Measurements from ENCODE around the gene RAB29. TPM values are rescaled to one million over a fixed set of nuclear protein-coding genes. Genes with fewer than 3 reads are reported as not detected.

RAB29 gene
- total and polyA plus RNA-seq, 9 of the 15 experiments (the other 6 are each of a cell fraction or from before 2014, with no cell fraction given): 6.3 to 17.6 (median 8.0) TPM

GRCh38 chr1:205749234-205750137 lies 25.8 kb downstream of the RAB29 start (continued):
- peak; percentile 96 for TF ChIP-seq THAP12 (CRISPR knock-in tag; IDR thresholded peaks at IDR 0.05)
- no peak for TF ChIP-seq RFX5 (IDR thresholded peaks at IDR 0.05; ENCODE audit: low read depth, low read length)
- TF ChIP-seq, protein P1, sequence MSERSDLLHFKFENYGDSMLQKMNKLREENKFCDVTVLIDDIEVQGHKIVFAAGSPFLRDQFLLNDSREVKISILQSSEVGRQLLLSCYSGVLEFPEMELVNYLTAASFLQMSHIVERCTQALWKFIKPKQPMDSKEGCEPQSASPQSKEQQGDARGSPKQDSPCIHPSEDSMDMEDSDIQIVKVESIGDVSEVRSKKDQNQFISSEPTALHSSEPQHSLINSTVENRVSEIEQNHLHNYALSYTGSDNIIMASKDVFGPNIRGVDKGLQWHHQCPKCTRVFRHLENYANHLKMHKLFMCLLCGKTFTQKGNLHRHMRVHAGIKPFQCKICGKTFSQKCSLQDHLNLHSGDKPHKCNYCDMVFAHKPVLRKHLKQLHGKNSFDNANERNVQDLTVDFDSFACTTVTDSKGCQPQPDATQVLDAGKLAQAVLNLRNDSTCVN (CRISPR knock-in tag; IDR thresholded peaks at IDR 0.05): peak; percentile 83
- TF ChIP-seq HIVEP1 (CRISPR knock-in tag; IDR thresholded peaks at IDR 0.05): no peak
- no peak for TF ChIP-seq ATF7 (IDR thresholded peaks at IDR 0.05)
- TF ChIP-seq, protein P2, sequence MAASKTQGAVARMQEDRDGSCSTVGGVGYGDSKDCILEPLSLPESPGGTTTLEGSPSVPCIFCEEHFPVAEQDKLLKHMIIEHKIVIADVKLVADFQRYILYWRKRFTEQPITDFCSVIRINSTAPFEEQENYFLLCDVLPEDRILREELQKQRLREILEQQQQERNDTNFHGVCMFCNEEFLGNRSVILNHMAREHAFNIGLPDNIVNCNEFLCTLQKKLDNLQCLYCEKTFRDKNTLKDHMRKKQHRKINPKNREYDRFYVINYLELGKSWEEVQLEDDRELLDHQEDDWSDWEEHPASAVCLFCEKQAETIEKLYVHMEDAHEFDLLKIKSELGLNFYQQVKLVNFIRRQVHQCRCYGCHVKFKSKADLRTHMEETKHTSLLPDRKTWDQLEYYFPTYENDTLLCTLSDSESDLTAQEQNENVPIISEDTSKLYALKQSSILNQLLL (CRISPR knock-in tag; IDR thresholded peaks at IDR 0.05; ENCODE audit: borderline replicate concordance): no peak
- TF ChIP-seq ARID1B (IDR thresholded peaks at IDR 0.05): peak; percentile 53; the same call in 1 of the 2 replicates
- TF ChIP-seq CBX5 (IDR thresholded peaks at IDR 0.05; ENCODE audit: borderline replicate concordance, low read depth): no peak; the same call in 1 of the 2 replicates
- peak; percentile 67; the same call in 1 of the 2 replicates for TF ChIP-seq SMARCE1 (IDR thresholded peaks at IDR 0.05)
- no peak for TF ChIP-seq RBM34 (IDR thresholded peaks at IDR 0.05; ENCODE audit: borderline replicate concordance, insufficient read depth, low read length)
- TF ChIP-seq, protein P3, sequence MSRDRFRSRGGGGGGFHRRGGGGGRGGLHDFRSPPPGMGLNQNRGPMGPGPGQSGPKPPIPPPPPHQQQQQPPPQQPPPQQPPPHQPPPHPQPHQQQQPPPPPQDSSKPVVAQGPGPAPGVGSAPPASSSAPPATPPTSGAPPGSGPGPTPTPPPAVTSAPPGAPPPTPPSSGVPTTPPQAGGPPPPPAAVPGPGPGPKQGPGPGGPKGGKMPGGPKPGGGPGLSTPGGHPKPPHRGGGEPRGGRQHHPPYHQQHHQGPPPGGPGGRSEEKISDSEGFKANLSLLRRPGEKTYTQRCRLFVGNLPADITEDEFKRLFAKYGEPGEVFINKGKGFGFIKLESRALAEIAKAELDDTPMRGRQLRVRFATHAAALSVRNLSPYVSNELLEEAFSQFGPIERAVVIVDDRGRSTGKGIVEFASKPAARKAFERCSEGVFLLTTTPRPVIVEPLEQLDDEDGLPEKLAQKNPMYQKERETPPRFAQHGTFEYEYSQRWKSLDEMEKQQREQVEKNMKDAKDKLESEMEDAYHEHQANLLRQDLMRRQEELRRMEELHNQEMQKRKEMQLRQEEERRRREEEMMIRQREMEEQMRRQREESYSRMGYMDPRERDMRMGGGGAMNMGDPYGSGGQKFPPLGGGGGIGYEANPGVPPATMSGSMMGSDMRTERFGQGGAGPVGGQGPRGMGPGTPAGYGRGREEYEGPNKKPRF (IDR thresholded peaks at IDR 0.05; ENCODE audit: low read depth, low read length): no peak
- TF ChIP-seq ZNF124 (CRISPR knock-in tag; IDR thresholded peaks at IDR 0.05): no peak
- no peak for TF ChIP-seq SMAD3 (CRISPR knock-in tag; conservative IDR thresholded peaks at IDR 0.05)
- TF ChIP-seq MEIS2 (IDR thresholded peaks at IDR 0.05; ENCODE audit: partially characterized antibody): no peak
- peak; percentile 87 for TF ChIP-seq GATAD2B (IDR thresholded peaks at IDR 0.05; ENCODE audit: borderline replicate concordance)
- no peak for TF ChIP-seq TSHZ1 (CRISPR knock-in tag; IDR thresholded peaks at IDR 0.05)

Measured in K562 (cell line).